Measurements from ENCODE around the gene TENT4B. TPM values are rescaled to one million over a fixed set of nuclear protein-coding genes. Genes with fewer than 3 reads are reported as not detected.
A peak's percentile ranks its signal among the peaks of the same experiment; 100 is the strongest.

The TENT4B gene
- total RNA-seq, 1 donor from 2014 or later = 7.1 TPM

DNA sequence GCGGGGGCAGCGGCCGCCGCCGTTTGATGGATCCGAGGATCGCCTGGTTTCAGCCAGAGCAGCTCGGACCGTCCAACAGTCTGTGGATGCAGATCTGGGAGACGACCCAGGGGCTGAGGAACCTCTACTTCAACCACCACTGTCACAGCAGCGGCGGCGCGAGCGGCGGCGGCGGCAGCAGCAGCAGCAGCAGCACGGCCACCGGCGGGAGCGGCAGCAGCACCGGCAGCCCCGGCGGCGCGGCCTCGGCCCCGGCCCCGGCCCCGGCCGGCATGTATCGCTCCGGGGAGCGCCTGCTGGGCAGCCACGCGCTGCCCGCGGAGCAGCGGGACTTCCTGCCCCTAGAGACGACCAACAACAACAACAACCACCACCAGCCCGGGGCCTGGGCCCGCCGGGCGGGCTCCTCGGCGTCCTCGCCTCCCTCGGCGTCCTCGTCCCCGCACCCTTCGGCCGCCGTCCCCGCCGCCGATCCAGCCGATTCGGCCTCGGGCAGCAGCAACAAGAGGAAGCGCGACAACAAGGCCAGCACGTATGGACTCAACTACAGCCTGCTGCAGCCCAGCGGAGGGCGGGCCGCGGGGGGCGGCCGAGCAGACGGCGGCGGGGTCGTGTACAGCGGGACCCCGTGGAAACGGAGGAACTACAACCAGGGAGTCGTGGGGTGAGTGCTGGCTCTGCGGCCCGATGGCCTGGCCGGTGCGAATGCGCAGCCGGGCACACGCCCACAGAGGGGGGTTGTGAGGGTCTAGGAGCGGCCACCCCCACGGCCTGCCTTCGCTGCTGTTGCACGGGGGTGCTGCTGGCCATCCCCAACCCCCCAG is 702 bp downstream of the TENT4B start:
- H3K4me1 Mint-ChIP-seq (ENCODE audit: unreplicated experiment) = peaks cover 21% of the 10 kb centered on the region
- TF ChIP-seq, protein P1, sequence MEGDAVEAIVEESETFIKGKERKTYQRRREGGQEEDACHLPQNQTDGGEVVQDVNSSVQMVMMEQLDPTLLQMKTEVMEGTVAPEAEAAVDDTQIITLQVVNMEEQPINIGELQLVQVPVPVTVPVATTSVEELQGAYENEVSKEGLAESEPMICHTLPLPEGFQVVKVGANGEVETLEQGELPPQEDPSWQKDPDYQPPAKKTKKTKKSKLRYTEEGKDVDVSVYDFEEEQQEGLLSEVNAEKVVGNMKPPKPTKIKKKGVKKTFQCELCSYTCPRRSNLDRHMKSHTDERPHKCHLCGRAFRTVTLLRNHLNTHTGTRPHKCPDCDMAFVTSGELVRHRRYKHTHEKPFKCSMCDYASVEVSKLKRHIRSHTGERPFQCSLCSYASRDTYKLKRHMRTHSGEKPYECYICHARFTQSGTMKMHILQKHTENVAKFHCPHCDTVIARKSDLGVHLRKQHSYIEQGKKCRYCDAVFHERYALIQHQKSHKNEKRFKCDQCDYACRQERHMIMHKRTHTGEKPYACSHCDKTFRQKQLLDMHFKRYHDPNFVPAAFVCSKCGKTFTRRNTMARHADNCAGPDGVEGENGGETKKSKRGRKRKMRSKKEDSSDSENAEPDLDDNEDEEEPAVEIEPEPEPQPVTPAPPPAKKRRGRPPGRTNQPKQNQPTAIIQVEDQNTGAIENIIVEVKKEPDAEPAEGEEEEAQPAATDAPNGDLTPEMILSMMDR (IDR thresholded peaks at IDR 0.05; ENCODE audit: unreplicated experiment) = no peak
- no peaks in the 10 kb centered on the region for H3K9me3 Mint-ChIP-seq (ENCODE audit: unreplicated experiment)

DNA sequence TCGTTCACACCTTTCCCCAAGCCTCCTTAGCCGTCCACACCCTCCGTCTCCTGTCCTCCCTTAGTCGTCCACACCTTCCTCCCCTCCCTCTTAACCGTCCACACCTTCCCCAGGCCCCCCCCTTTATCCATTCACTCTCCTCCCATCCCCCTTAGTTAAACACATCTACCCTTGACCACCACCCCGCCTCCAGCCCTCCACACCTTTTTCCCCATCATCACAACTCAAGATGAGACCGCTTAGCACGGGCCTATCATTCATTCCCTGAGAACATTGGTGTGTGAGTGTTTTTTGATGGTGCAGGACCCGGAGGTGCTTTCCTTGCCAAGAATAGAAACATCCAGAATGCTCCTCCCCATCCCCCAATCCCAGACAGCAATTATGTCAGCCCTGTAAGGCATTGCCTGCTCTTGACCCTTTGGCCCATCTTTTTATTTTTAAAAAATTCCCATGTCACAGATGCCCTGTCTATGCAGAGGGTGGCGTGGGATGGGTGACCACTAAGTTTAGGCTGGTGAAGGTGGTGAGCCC is 1.4 kb downstream of the TENT4B start:
- DNase-seq (ENCODE audit: low spot score) = no peak
- TF ChIP-seq, protein P1 (IDR thresholded peaks at IDR 0.05; ENCODE audit: unreplicated experiment) = no peak
- Mint-ChIP-seq H3K27ac (ENCODE audit: unreplicated experiment) (no peak overlapping the region), H3K36me3 (ENCODE audit: low read depth, unreplicated experiment) (no peaks in the 10 kb centered on the region), H3K9me3 (ENCODE audit: unreplicated experiment) (no peaks in the 10 kb centered on the region), H3K27me3 (ENCODE audit: unreplicated experiment) (peaks cover 10% of the 10 kb centered on the region), H3K4me3 (ENCODE audit: unreplicated experiment) (peak overlapping the region; percentile 92), H3K4me1 (ENCODE audit: unreplicated experiment) (peaks cover 21% of the 10 kb centered on the region)

More for the DNA sequence above, 702 bp downstream of the TENT4B start:
- H3K4me3 Mint-ChIP-seq (ENCODE audit: unreplicated experiment) = peak overlapping the region; percentile 92
- H3K27me3 Mint-ChIP-seq (ENCODE audit: unreplicated experiment) = peaks cover 10% of the 10 kb centered on the region
- no peak overlapping the region for H3K27ac Mint-ChIP-seq (ENCODE audit: unreplicated experiment)
- peak; percentile 47 for DNase-seq (ENCODE audit: low spot score)
- H3K36me3 Mint-ChIP-seq (ENCODE audit: low read depth, unreplicated experiment) = no peaks in the 10 kb centered on the region

DNA sequence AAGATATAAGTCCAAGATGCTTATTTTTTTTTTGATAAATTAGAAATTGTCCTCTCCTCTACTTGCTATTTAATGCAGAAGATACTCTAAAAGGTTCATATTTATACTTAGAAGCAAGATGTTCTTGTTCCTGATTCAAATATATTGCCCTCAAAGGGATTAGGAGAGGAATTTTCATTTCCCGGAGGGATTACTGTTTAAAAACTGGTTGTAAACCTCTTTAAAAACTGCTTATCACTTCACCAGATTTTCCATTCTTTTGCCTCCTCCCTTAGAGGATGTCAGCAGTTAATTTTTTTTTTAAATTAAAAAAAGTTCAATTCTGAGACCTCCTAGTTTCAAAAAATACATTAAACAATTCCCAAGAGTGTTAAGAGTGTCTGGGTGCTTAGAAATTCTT is 2.8 kb downstream of the TENT4B start:
- Mint-ChIP-seq H3K27ac (ENCODE audit: unreplicated experiment) (no peak overlapping the region), H3K36me3 (ENCODE audit: low read depth, unreplicated experiment) (no peaks in the 10 kb centered on the region), H3K9me3 (ENCODE audit: unreplicated experiment) (no peaks in the 10 kb centered on the region), H3K4me3 (ENCODE audit: unreplicated experiment) (no peak overlapping the region), H3K27me3 (ENCODE audit: unreplicated experiment) (peaks cover 10% of the 10 kb centered on the region), H3K4me1 (ENCODE audit: unreplicated experiment) (peaks cover 21% of the 10 kb centered on the region)
- TF ChIP-seq, protein P1 (IDR thresholded peaks at IDR 0.05; ENCODE audit: unreplicated experiment) = no peak
- no peak for DNase-seq (ENCODE audit: low spot score)

GRCh38 chr16:50156590-50156989 is 3.5 kb downstream of the TENT4B start:
- H3K36me3 Mint-ChIP-seq (ENCODE audit: low read depth, unreplicated experiment) = no peaks in the 10 kb centered on the region
- DNase-seq (ENCODE audit: low spot score) = no peak
- H3K4me3 Mint-ChIP-seq (ENCODE audit: unreplicated experiment) = no peak overlapping the region
- no peak overlapping the region for H3K27ac Mint-ChIP-seq (ENCODE audit: unreplicated experiment)
- H3K4me1 Mint-ChIP-seq (ENCODE audit: unreplicated experiment) = peaks cover 21% of the 10 kb centered on the region
- peaks cover 10% of the 10 kb centered on the region for H3K27me3 Mint-ChIP-seq (ENCODE audit: unreplicated experiment)
- no peaks in the 10 kb centered on the region for H3K9me3 Mint-ChIP-seq (ENCODE audit: unreplicated experiment)
- TF ChIP-seq, protein P1 (IDR thresholded peaks at IDR 0.05; ENCODE audit: unreplicated experiment) = no peak

Data from endothelial cell (in vitro differentiated cells).